Neural cell (in vitro differentiated cells): ENCODE results near the gene AP3D1. TPM values are rescaled to one million over a fixed set of nuclear protein-coding genes. Genes with fewer than 3 reads are reported as not detected.

Source experiments
- H2AFZ ChIP-seq: fragments of 200-600, 300-800 bp; sonication (generic), shearing (Covaris generic); 2 replicates; pipeline ENCODE4 v1.6.0; 2014; ENCODE audit warnings: low read depth, mild to moderate bottlenecking, antibody characterized with exemption, low read length, moderate library complexity
- H3F3A ChIP-seq: fragments of 200-600 bp; shearing (Covaris generic); 2 replicates; pipeline ENCODE4 v1.6.1; 2016; ENCODE audit warnings: mild to moderate bottlenecking, moderate library complexity, mixed read lengths, antibody characterized with exemption, low read length; ENCODE audit not compliant: insufficient read depth, poor library complexity, severe bottlenecking
- H3K27ac ChIP-seq: fragments of 200-600, 300-800 bp; sonication (generic), shearing (Covaris generic); 2 replicates; pipeline ENCODE4 v1.5.1; 2014; ENCODE audit warnings: mild to moderate bottlenecking, low read length, moderate library complexity
- H3K27me3 ChIP-seq: fragments of 300-800, 200-600 bp; sonication (generic), shearing (Covaris generic); 2 replicates; pipeline ENCODE4 v1.6.0; 2014; ENCODE audit warnings: mild to moderate bottlenecking, low read depth, low read length, moderate library complexity; ENCODE audit not compliant: insufficient read depth
- H3K36me3 ChIP-seq: fragments of 300-800, 200-600 bp; sonication (generic), shearing (Covaris generic); 2 replicates; pipeline ENCODE4 v1.5.1; 2014; ENCODE audit warnings: mild to moderate bottlenecking, antibody characterized with exemption, low read length, moderate library complexity; ENCODE audit not compliant: insufficient read depth
- H3K4me2 ChIP-seq: fragments of 300-800, 200-600 bp; sonication (generic), shearing (Covaris generic); 2 replicates; pipeline ENCODE4 v1.6.0; 2014; ENCODE audit warnings: mild to moderate bottlenecking, low read length
- H3K4me3 ChIP-seq: fragments of 300-800, 200-600 bp; sonication (generic), shearing (Covaris generic); 2 replicates; pipeline ENCODE4 v1.5.1; 2014; ENCODE audit warnings: mild to moderate bottlenecking, low read length, moderate library complexity
- H3K79me2 ChIP-seq: fragments of 200-600 bp; shearing (Covaris generic); replicated peaks from 2 replicates; pipeline ENCODE4 v1.6.0; 2014; ENCODE audit warnings: mild to moderate bottlenecking, low read length, moderate library complexity; ENCODE audit not compliant: insufficient read depth
- H3K9ac ChIP-seq: fragments of 300-800, 200-600 bp; sonication (generic), shearing (Covaris generic); 2 replicates; pipeline ENCODE4 v1.6.1; 2016; ENCODE audit warnings: mild to moderate bottlenecking, low read length, mixed read lengths
- H3K9me2 ChIP-seq: fragments of 200-600 bp; shearing (Covaris generic); 2 replicates; pipeline ENCODE4 v1.6.1; 2016; ENCODE audit warnings: mild to moderate bottlenecking, low read length, mixed read lengths; ENCODE audit not compliant: insufficient read depth
- H3K9me3 ChIP-seq: fragments of 200-600, 300-800 bp; sonication (generic), shearing (Covaris generic); 2 replicates; pipeline ENCODE4 v1.6.1; 2016; ENCODE audit warnings: mild to moderate bottlenecking, mixed run types, low read length, moderate library complexity, mixed read lengths
- H4K20me1 ChIP-seq: fragments of 200-600 bp; shearing (Covaris generic); 2 replicates; pipeline ENCODE4 v1.6.1; 2016; ENCODE audit warnings: mild to moderate bottlenecking, mixed run types; ENCODE audit not compliant: insufficient read depth
- EP300 ChIP-seq: fragments of 450-650 bp; conservative IDR thresholded peaks from 2 replicates; pipeline ENCODE4 v1.6.1; 2014; ENCODE audit warnings: antibody characterized with exemption, mild to moderate bottlenecking, moderate library complexity; ENCODE audit not compliant: poor library complexity, severe bottlenecking
- EZH2 ChIP-seq: fragments of 200-600, 300-800 bp; shearing (Covaris generic), sonication (generic); IDR thresholded peaks from 2 replicates; pipeline ENCODE4 v1.6.1; 2014; ENCODE audit warnings: antibody characterized with exemption, low read length, borderline replicate concordance, mild to moderate bottlenecking; ENCODE audit not compliant: insufficient read depth, poor library complexity, severe bottlenecking
- MXI1 ChIP-seq: fragments of 450-650 bp; conservative IDR thresholded peaks from 2 replicates; pipeline ENCODE4 v1.6.1; 2014; ENCODE audit warnings: antibody characterized with exemption, mild to moderate bottlenecking; ENCODE audit not compliant: poor library complexity, severe bottlenecking
- RAD21 ChIP-seq: fragments of 450-650 bp; conservative IDR thresholded peaks from 2 replicates; pipeline ENCODE4 v1.6.1; 2014; ENCODE audit warnings: antibody characterized with exemption, mild to moderate bottlenecking, moderate library complexity
- SMC3 ChIP-seq: fragments of 450-650 bp; conservative IDR thresholded peaks from 2 replicates; pipeline ENCODE4 v1.6.1; 2014; ENCODE audit warnings: antibody characterized with exemption, mild to moderate bottlenecking, moderate library complexity; ENCODE audit not compliant: poor library complexity
- polyA plus RNA-seq: library from polyadenylated mRNA; depleted of rRNA; stranded (reverse); fragments of >200 nt; gene quantifications from 2 replicates; pipeline ENCODE4 v1.2.3, GENCODE V29; 2014
- TF ChIP-seq, protein P1 (sequence below): fragments of 450-650 bp; IDR thresholded peaks from 2 replicates; pipeline ENCODE4 v1.5.1; 2014; ENCODE audit warnings: antibody characterized with exemption, mild to moderate bottlenecking, moderate library complexity; ENCODE audit not compliant: poor library complexity, severe bottlenecking

AP3D1 gene
- polyA plus RNA-seq, 1 donor from 2014 or later, result 60.7 TPM

DNA sequence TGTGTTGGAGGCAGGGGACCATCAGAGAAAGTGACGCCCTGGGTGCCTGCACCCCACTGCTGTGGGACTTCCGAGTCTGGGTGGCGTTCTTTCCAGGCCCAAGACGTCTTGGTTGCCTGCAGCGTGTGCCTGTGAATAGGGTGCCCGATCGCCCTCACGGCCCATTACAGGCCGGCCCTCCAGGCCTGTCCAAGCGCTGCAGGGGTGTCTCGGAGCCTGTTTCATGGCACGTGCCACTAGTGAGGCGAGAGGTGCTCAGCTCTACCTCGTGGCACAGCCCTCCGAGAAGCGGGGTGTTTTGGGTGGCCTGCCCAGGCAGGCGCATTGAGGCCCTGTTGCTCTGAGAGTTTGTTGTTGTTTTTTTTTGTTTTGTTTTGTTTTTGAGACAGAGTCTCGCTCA is 42.4 kb upstream of the AP3D1 start:
- no peak overlapping the region for H3K4me3 ChIP-seq
- H3K9me2 ChIP-seq, result no peaks in the 10 kb centered on the region
- no peaks in the 10 kb centered on the region for H3K9me3 ChIP-seq
- peaks cover 3% of the 10 kb centered on the region for H3K79me2 ChIP-seq
- no peaks in the 10 kb centered on the region for H3F3A ChIP-seq
- no peak overlapping the region for H3K27ac ChIP-seq
- H3K36me3 ChIP-seq, result no peaks in the 10 kb centered on the region
- H3K4me2 ChIP-seq, result no peak overlapping the region
- H3K27me3 ChIP-seq, result no peaks in the 10 kb centered on the region
- H4K20me1 ChIP-seq, result no peaks in the 10 kb centered on the region
- H3K9ac ChIP-seq, result no peak overlapping the region
- H2AFZ ChIP-seq, result no peak overlapping the region
- no peak for TF ChIP-seq SMC3
- no peak for TF ChIP-seq MXI1
- TF ChIP-seq, protein P1, sequence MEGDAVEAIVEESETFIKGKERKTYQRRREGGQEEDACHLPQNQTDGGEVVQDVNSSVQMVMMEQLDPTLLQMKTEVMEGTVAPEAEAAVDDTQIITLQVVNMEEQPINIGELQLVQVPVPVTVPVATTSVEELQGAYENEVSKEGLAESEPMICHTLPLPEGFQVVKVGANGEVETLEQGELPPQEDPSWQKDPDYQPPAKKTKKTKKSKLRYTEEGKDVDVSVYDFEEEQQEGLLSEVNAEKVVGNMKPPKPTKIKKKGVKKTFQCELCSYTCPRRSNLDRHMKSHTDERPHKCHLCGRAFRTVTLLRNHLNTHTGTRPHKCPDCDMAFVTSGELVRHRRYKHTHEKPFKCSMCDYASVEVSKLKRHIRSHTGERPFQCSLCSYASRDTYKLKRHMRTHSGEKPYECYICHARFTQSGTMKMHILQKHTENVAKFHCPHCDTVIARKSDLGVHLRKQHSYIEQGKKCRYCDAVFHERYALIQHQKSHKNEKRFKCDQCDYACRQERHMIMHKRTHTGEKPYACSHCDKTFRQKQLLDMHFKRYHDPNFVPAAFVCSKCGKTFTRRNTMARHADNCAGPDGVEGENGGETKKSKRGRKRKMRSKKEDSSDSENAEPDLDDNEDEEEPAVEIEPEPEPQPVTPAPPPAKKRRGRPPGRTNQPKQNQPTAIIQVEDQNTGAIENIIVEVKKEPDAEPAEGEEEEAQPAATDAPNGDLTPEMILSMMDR, result no peak
- no peak for TF ChIP-seq EZH2

DNA sequence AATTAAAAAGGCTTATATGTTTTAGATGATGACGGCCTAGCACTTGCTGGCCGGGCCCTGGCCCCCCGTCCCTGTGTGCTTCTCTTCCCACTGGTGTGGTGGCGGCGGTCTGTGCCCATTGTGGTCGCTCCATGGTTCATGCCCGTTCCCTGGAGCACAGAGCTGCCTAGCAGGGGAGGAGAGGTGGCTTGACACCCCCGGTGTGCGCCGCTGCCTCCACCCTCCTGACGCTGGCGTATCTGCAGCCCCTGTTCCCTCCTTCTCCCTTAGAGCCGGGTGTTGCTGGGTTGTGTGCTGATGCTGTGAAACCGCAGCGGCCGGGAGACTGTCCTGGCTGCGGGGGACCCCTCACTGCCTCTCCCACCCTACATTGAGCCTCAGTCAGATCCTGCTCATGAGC is 41.5 kb upstream of the AP3D1 start:
- Histone ChIP-seq H3K4me2 (no peak overlapping the region), H3K36me3 (no peaks in the 10 kb centered on the region), H3K9ac (no peak overlapping the region), H4K20me1 (no peaks in the 10 kb centered on the region), H3K79me2 (peaks cover 2% of the 10 kb centered on the region), H3K27ac (no peak overlapping the region), H2AFZ (no peak overlapping the region), H3K4me3 (no peak overlapping the region), H3K9me3 (no peaks in the 10 kb centered on the region), H3F3A (no peaks in the 10 kb centered on the region), H3K9me2 (no peaks in the 10 kb centered on the region), H3K27me3 (no peaks in the 10 kb centered on the region)
- TF ChIP-seq MXI1 (no peak), SMC3 (no peak), RAD21 (no peak)
- TF ChIP-seq, protein P1, result no peak

DNA sequence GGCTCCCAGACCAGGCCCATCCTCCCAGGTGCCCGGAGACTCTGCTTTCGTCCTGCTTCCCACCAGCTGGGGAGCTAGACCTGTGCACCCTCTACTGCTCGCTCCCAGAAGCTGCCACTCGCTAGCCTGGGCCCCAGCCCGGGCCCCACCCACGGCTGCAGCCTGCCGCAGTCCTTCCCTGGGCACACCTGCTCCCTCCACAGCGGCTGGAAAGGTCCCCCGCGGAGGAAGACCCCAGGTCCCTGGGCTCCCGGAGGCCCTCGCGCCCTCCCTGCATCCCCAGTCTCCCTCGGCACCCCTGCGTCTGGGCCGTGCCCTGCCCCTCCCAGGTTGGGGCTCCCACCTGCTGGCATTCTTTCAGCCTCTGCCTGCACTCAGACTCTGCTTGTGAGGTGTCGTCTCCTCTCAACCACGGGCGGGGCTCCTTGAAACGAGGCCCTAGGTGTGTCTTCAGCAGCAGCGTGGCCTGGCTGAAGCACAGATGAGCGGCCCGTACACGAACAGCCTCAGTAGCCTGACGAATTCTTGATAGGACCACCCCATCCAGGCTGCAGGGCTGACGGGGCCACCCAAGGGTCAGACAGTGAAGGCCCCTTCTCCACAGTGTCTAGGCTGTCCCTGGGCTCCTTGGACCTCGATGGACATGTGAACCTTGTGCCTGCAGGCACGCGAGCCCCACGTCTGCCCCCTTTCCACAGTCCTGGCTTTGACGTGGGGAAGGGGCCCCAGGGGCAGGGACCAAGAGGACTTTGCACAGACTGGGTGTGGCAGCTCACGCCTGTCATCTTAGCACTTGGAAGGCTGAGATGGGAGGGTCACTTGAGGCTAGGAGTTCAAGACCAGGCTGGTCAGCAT is 40.3 kb upstream of the AP3D1 start:
- no peak overlapping the region for H3K4me2 ChIP-seq
- H4K20me1 ChIP-seq, result no peaks in the 10 kb centered on the region
- no peaks in the 10 kb centered on the region for H3K27me3 ChIP-seq
- TF ChIP-seq EP300 (no peak), SMC3 (no peak)
- no peak overlapping the region for H2AFZ ChIP-seq
- no peak overlapping the region for H3K9ac ChIP-seq
- no peaks in the 10 kb centered on the region for H3K79me2 ChIP-seq
- no peaks in the 10 kb centered on the region for H3K9me3 ChIP-seq
- H3K9me2 ChIP-seq, result no peaks in the 10 kb centered on the region
- H3K4me3 ChIP-seq, result no peak overlapping the region
- no peaks in the 10 kb centered on the region for H3K36me3 ChIP-seq
- no peaks in the 10 kb centered on the region for H3F3A ChIP-seq
- no peak overlapping the region for H3K27ac ChIP-seq
